HG02943 (cell line): Measurements from ENCODE around the gene DDX46.
A peak's percentile ranks its signal among the peaks of the same experiment; 100 is the strongest.
"Not testable (repeated sequence)": the region's sequence is repeated elsewhere in the genome, so short reads cannot be mapped to it uniquely, and the experiment has no call there.

Source experiments
- ATAC-seq: cut with Tn5 transposase; IDR thresholded peaks from one replicate; pipeline ENCODE4 v1.9.1; 2021; ENCODE audit warnings: mild to moderate bottlenecking, low read depth, moderate library complexity; ENCODE audit not compliant: unreplicated experiment

DDX46 gene

GRCh38 chr5:134837530-134838181 is 79.1 kb downstream of the DDX46 start:
- ATAC-seq: no peak

DNA sequence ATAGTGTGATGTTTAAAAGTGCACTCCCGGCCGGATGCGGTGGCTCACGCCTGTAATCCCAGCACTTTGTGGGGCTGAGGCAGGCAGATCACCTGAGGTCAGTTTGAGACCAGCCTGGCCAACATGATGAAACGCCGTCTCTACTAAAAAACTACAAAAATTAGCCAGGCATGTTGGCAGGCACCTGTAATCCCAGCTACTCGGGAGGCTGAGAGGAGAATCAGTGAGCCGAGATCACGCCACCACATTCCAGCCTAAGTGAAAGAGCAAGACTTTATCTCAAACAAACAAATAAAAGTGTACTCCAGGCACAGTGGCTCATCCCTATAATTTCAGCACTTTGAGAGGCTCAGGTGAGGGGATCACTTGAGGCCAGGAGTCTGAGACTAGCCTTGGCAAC is 79.8 kb downstream of the DDX46 start:
- not testable (repeated sequence) for ATAC-seq

GRCh38 chr5:134840811-134841210 is 82.2 kb downstream of the DDX46 start:
- ATAC-seq: no peak

DNA sequence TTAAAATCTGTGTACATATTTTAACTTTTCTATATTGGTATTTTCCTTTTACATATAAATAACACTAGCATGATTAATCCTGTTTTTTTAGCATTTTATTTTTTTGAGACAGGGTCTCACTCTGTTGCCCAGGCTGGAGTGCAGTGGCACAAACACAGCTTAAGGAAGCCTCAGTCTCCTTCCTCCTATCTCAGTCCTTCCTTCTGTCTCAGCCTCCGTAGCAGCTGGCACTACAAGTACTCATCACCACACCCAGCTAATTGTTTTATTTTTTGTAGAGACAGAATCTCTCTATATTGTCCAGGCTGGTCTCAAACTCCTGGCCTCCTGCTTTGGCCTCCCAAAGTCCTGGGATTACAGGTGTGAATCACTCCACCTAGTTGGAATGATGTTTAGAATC is 85.7 kb downstream of the DDX46 start:
- ATAC-seq: no peak

- no peak for ATAC-seq
These were observed 86.8 kb downstream of the DDX46 start for GRCh38 chr5:134845335-134845851.

GRCh38 chr5:134845852-134846640 is 87.5 kb downstream of the DDX46 start, which contains the start of gene C5orf24:
Gene C5orf24 (plus strand): TSS chr5:134845968. CDS start chr5:134854901, 8,933 bp downstream.
- ATAC-seq: peak; percentile 92

GRCh38 chr5:134846641-134846960 is 88.0 kb downstream of the DDX46 start:
- peak; percentile 12 for ATAC-seq

GRCh38 chr5:134849434-134849933 is 90.9 kb downstream of the DDX46 start:
- not testable (repeated sequence) for ATAC-seq

DNA sequence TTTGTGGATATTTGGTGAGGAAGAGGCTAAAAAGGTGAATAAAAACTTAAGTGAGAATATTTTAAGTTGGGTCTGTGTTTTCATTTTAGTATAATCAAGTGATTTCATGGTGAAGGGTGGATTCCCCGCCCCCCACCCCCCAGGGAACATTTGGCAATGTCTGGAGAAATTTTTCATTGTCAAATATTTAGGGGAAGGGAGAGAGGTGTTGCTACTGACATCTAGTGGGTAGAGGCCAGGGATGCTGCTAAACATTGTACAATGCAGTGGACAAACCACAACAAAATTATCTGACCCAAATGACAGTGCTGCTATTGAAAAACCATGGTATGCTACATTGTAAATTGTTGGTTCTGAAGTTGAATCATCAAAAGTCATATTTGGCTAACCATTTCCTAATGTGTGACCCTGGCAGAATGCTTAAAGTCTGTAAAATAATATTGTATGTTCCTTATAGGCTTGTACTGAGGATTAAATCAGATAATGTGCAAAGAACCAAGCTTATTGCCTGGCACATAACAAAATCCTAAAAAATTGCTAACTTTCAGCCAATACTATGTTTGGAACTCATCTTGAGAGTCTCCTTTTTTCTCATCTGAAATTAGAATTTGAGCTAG is 92.8 kb downstream of the DDX46 start:
- no peak for ATAC-seq

DNA sequence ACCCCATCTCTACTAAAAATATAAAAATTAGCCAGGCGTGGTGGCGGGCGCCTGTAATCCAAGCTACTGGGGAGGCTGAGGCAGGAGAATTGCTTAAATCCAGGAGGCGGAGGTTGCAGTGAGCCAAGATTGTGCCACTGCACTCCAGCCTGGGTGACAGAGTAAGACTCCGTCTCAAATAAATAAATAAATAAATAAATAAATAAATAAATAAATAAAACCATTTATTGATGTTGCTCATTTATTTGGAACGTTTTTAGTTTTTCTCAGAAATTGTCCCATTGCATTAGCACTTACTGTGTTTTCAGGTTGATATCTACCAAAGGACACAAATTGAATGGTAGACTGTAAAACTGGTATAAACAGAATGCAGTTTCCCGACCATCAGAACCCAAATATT is 97.9 kb downstream of the DDX46 start:
- not testable (repeated sequence) for ATAC-seq

- no peak for ATAC-seq
These were observed 98.8 kb downstream of the DDX46 start for GRCh38 chr5:134857401-134857800.

DNA sequence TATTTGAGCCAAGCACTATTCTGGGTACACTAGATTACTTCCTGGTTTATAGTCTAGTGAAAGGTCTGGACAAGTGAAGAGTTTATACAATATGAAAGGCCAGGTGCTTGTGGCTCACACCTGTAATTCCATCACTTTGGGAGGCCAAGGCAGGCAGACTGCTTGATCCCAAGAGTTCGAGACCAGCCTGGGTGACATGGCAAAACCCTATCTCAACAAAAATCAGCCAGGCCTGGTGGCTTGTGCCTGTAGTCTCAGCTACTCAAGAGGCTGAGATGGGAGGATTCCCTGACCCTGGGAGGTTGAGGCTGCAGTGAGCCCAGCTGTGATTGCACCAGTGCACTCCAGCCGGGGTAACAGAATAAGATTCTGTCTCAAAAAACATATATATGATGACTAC is 106.1 kb downstream of the DDX46 start:
- ATAC-seq: no peak

- ATAC-seq: no peak
These were observed 114.9 kb downstream of the DDX46 start for GRCh38 chr5:134873494-134873893.

DNA sequence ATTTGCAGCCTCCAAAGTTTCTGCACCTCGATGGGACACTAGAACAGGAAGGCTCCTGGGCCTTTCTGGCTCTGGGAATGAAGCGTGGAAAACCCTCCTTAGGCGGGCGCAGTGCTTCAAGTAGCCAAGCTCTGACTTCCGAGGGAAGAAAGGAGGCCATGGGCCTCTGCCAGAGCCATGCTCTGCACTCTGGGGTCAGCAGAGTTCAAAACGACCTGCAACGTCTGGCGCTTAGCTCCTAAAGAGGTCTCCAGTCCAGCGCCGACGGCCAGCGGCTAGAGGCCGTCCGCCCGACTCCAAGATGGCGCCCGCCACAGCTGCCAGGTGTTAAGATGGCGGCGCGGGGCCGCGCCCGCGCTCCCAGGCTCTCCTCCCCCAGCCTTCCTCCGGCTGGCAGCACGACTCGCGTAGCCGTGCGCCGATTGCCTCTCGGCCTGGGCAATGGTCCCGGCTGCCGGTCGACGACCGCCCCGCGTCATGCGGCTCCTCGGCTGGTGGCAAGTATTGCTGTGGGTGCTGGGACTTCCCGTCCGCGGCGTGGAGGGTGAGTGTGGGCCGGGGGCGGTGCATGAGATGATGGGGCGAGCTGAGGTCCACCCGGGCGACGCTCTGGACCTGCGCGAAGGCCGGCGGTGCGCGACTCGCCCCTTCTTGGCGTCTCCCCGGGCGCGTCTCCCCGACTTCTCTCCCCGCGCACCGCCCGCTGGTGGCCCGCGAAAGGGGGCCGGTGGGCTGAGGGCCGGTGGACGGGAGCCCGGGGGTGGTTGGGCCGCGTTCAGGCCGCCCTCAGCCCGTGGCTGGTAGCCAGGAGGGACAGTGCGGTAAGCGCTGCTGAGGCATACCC is 115.6 kb downstream of the DDX46 start, which contains the start of gene TXNDC15:
TSS of gene TXNDC15 (plus strand) at position 385 of the 844 bp plus-strand sequence. CDS start at position 442, 57 bp downstream.
- ATAC-seq: peak; percentile 71

GRCh38 chr5:134874831-134875655 is 116.5 kb downstream of the DDX46 start:
- ATAC-seq: peak; percentile 22

GRCh38 chr5:134877159-134877558 is 118.6 kb downstream of the DDX46 start:
- no peak for ATAC-seq

GRCh38 chr5:134878403-134878802 is 119.8 kb downstream of the DDX46 start:
- no peak for ATAC-seq

- no peak for ATAC-seq
These were observed 120.9 kb downstream of the DDX46 start for GRCh38 chr5:134879456-134879855.
